ENCODE results near the gene LYRM1. TPM values are rescaled to one million over a fixed set of nuclear protein-coding genes. Genes with fewer than 3 reads are reported as not detected.
"Not testable (repeated sequence)": the region's sequence is repeated elsewhere in the genome, so short reads cannot be mapped to it uniquely, and the experiment has no call there.

Gene LYRM1, protein sequence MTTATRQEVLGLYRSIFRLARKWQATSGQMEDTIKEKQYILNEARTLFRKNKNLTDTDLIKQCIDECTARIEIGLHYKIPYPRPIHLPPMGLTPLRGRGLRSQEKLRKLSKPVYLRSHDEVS
- 30.5 and 34.7 TPM in 2 replicates for total RNA-seq

DNA sequence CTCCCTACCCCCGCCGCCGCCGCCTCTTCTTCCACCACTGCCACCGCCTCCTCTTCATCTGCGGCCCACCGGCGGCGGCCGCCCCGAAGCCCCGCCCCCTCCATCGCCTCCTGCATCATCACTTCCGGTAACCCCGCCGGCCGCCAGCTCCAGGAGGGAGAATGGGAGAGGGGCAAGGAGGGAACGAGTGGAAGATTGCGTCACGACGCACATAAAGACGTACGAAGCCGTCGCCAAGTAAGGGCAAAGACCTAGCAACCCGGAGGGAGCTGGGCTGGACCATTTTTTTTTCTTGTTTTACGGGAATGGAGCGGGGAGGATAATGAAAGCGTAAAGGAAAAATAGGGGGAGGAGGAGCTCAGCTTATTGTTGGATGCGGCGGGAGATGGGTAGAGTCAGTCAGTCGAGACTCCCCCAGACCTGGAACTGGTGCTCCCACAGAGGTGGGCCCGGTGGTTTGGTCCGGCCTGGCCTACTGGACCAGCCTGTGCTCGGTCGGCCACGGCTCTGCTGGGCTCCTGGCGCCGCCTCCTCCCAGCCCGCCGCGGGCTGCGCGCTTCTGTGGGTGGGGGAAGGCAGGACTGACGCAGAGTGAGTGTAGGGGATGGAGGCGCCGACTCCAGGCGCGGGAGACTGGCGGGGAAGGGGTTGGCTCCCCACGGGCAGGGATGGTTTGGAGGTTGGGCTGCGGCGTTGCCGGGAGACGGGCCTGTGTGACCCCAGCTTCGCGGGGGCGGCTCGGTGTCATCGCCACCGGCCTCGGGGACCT, at the start of gene LYRM1, which contains the start of gene DCUN1D3:
TSS of gene LYRM1 (plus strand) at position 473 of the 769 bp plus-strand sequence. CDS start 14,785 bp downstream, outside the sequence.
TSS of gene DCUN1D3 (minus strand) at position 60 of the 769 bp plus-strand sequence. CDS start 37,820 bp downstream, outside the sequence.
- Mint-ChIP-seq H3K4me3 (ENCODE audit: low read depth) (peak within 1 kb of the TSS; percentile 90), H3K27me3 (ENCODE audit: low read depth) (no peaks in the 10 kb centered on the region), H3K27ac (peak within 1 kb of the TSS; percentile 97), H3K9me3 (no peaks in the 10 kb centered on the region), H3K36me3 (ENCODE audit: low read depth) (peaks cover 74% of the 10 kb centered on the region), H3K4me1 (ENCODE audit: low read depth) (peaks cover 73% of the 10 kb centered on the region)
- peak; percentile 82 for DNase-seq (ENCODE audit: low spot score)
- intact Hi-C loops (cut with micrococcal nuclease) = loop anchor here (1.0 to 5.0 kb wide), 6 partner anchors 11 to 1292 kb away; no protein-coding TSS in a partner anchor

DNA sequence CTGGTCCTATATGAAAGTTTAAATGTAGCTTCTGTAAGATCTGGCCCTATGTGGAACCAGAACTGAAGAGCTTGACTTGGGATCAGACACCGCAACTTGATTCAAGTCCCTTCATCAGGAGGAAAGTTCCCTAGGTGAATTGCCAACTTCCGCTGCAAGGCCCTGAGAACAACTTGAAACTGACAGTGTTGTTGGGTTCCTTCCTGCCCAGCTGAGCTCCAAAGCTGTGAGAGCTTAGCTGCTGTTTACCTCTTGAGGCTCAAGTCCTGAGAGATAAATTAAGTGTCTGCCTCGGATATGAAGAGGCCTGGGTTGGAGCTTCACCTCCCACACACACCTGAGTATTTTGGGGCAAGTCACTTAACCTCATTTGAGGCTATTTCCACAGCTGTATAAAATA, 49.6 kb upstream of the LYRM1 start:
- Mint-ChIP-seq H3K36me3 (ENCODE audit: low read depth) (peaks cover 38% of the 10 kb centered on the region), H3K4me1 (ENCODE audit: low read depth) (peaks cover 20% of the 10 kb centered on the region), H3K27ac (no peak overlapping the region), H3K4me3 (ENCODE audit: low read depth) (no peak overlapping the region), H3K27me3 (ENCODE audit: low read depth) (no peaks in the 10 kb centered on the region), H3K9me3 (no peaks in the 10 kb centered on the region)
- intact Hi-C loops (cut with micrococcal nuclease) = loop anchor here (1.0 to 2.0 kb wide), 4 partner anchors 60 to 232 kb away; no protein-coding TSS in a partner anchor
- no peak for DNase-seq (ENCODE audit: low spot score)

DNA sequence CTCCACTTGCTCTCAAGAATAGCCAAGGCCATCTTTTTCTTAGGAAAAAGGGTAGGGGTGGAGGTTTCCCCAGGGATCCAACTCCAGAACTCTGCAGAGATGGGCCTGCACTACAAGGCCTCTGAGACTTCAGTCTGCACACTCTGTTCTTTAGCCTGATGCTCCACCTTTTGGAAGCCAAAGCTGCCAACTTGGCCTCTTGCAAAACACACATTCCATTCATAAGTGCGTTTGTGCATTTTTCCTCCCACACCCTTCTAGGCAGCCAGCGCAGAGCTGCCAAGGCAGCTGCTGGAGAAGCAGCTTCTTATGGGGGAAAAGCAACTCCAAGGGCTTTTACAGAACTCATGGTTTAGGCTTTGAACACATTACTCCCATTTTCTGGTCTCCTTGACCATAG, 49.0 kb upstream of the LYRM1 start:
- intact Hi-C loops (cut with micrococcal nuclease) = loop anchor here (2.0 kb wide), 3 partner anchors 59 to 149 kb away; no protein-coding TSS in a partner anchor
- H3K36me3 Mint-ChIP-seq (ENCODE audit: low read depth) = peaks cover 39% of the 10 kb centered on the region
- H3K4me3 Mint-ChIP-seq (ENCODE audit: low read depth) = no peak overlapping the region
- no peak overlapping the region for H3K27ac Mint-ChIP-seq
- no peaks in the 10 kb centered on the region for H3K9me3 Mint-ChIP-seq
- DNase-seq (ENCODE audit: low spot score) = no peak
- peaks cover 21% of the 10 kb centered on the region for H3K4me1 Mint-ChIP-seq (ENCODE audit: low read depth)
- H3K27me3 Mint-ChIP-seq (ENCODE audit: low read depth) = no peaks in the 10 kb centered on the region

DNA sequence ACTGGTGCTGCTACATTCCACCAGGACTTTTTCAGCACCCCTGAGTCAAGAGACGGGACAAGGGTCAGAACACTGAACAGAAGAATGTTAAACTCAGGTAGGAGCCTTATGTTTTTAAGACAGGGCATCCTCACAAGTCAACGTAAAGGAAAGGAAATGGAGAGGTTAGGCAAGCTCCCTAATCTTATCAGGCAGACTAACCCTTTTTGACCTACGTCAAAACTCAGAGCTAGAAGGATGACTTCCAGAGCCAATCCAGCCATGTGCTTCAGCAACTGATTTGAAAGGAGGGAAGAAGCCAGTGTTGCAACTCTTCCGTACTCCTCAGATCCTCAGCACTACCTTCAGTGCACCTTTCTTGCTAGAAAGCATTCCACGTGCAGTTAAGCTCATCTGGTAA, 47.4 kb upstream of the LYRM1 start:
- Mint-ChIP-seq H3K27ac (no peak overlapping the region), H3K9me3 (no peaks in the 10 kb centered on the region)
- intact Hi-C loops (cut with micrococcal nuclease) = no loop called here

DNA sequence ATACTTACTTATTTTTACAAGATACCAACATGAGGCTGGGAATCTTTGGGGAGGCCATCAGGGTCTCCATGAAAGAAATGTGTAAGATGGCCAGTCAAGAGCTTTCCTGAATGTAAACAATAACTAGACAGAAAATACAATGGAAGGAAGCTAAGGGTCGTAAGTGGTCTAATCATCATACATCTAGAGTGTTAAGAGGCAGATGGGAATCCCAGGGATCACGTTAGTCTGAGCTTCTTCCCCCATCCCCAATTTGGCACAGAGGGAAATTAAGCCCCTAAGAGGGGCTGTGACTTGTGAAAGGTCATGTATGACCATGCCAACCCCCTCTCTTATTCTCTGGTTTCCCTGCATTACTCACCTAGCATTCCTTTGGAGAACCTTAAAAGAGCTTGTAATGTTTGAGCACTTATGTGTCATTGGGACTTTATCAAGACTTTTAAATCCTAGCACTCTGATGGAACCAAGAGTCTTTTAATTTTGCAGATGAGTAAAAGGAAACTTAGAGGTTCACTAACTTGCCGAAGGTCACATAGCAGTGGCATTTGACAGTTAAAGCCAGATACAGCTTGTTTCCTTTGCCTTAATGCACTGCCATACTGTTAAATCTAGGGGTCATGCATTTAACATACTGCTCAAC, 46.5 kb upstream of the LYRM1 start:
- DNase-seq (ENCODE audit: low spot score) = no peak

More for the DNA sequence above, 47.4 kb upstream of the LYRM1 start:
- Mint-ChIP-seq H3K4me1 (ENCODE audit: low read depth) (peaks cover 26% of the 10 kb centered on the region), H3K27me3 (ENCODE audit: low read depth) (no peaks in the 10 kb centered on the region), H3K36me3 (ENCODE audit: low read depth) (peaks cover 41% of the 10 kb centered on the region), H3K4me3 (ENCODE audit: low read depth) (no peak overlapping the region)
- DNase-seq (ENCODE audit: low spot score) = no peak

DNA sequence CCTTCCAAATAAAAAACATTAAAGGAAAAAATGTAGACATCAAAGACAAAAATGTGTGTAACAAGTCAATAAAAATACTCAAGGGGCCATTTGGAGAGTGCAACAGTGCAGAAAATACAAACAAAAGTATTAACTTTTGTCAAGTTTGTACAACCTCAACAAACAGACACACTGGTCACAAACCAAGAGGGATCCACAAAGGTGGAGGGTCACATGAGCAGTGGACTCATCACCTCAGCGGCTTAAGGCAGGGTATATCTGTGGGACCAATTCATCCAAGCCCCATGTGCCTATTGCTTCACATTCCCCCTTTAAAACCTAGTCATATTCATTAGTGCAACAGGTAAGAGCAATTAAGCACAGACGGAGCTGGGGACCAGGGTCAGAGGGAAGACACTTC, 45.6 kb upstream of the LYRM1 start:
- Mint-ChIP-seq H3K27ac (no peak overlapping the region), H3K27me3 (ENCODE audit: low read depth) (no peaks in the 10 kb centered on the region), H3K9me3 (no peaks in the 10 kb centered on the region), H3K36me3 (ENCODE audit: low read depth) (peaks cover 40% of the 10 kb centered on the region), H3K4me3 (ENCODE audit: low read depth) (no peak overlapping the region), H3K4me1 (ENCODE audit: low read depth) (peaks cover 22% of the 10 kb centered on the region)
- DNase-seq (ENCODE audit: low spot score) = no peak
- intact Hi-C loops (cut with micrococcal nuclease) = no loop called here

More for the DNA sequence above, 46.5 kb upstream of the LYRM1 start:
- intact Hi-C loops (cut with micrococcal nuclease) = no loop called here
- H3K36me3 Mint-ChIP-seq (ENCODE audit: low read depth) = peaks cover 41% of the 10 kb centered on the region
- no peaks in the 10 kb centered on the region for H3K9me3 Mint-ChIP-seq
- no peak overlapping the region for H3K4me3 Mint-ChIP-seq (ENCODE audit: low read depth)
- peaks cover 26% of the 10 kb centered on the region for H3K4me1 Mint-ChIP-seq (ENCODE audit: low read depth)
- H3K27me3 Mint-ChIP-seq (ENCODE audit: low read depth) = no peaks in the 10 kb centered on the region
- no peak overlapping the region for H3K27ac Mint-ChIP-seq

DNA sequence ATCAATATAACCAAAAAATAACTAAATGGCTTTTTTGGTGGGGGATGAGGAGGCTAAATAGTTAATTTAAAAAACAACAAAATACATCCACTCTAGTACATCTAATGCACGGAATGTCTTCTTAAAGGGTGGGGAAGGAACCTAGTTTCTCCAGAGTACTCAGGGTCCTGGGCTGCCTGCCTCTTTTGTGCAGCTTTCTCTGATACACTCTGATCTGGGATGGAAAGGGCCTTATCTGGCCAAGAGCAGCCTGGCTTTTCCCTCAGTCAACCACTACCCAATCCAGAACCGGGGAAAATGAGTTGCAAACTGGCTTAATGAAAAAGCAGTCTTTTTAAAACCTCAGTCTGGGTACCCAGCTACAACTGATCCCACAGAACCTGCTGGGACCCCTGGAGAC, 43.3 kb upstream of the LYRM1 start:
- peaks cover 13% of the 10 kb centered on the region for H3K4me1 Mint-ChIP-seq (ENCODE audit: low read depth)
- H3K36me3 Mint-ChIP-seq (ENCODE audit: low read depth) = peaks cover 57% of the 10 kb centered on the region
- H3K4me3 Mint-ChIP-seq (ENCODE audit: low read depth) = no peak overlapping the region
- no peaks in the 10 kb centered on the region for H3K27me3 Mint-ChIP-seq (ENCODE audit: low read depth)
- no peak overlapping the region for H3K27ac Mint-ChIP-seq
- no peaks in the 10 kb centered on the region for H3K9me3 Mint-ChIP-seq
- DNase-seq (ENCODE audit: low spot score) = no peak
- intact Hi-C loops (cut with micrococcal nuclease) = no loop called here

DNA sequence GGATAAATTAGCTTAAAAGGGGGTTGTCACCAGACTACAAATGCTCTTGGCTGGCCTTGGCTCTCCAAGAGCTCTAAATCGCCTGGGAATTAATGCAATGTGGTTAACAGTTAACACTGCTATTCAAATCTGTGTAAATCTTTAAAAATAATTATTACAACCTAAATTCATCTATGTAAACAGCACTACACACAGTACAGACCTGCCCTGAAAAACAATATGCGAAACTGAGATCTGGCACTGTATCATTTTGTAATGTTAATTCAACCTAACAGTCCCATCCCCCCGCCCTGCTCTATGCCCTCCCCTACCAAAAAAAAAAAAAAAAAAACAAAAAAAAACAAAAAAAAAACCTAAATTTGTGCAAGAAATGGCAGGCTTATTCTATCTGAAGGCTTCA, 41.3 kb upstream of the LYRM1 start:
- intact Hi-C loops (cut with micrococcal nuclease) = no loop called here

DNA sequence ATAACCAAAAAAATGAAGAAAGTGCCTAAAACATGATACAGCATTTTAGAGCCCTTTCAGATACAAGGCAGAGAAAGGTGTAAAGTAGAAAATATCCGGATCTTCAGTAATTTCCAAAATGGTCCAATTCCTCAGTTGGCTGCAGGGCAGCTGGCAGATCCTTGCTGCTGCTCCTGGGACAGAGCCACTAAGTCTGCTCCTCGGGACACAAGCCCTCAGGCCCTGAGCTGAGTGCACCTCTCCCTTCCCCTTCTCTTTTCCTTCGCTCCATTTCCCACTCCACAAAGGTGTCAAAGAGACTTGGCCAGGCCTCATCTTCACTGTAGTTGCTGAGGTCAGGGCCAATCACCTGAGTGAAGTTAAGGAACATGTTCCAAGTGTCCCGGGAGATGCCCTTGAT, 40.9 kb upstream of the LYRM1 start:
- DNase-seq (ENCODE audit: low spot score) = no peak
- no peak overlapping the region for H3K4me3 Mint-ChIP-seq (ENCODE audit: low read depth)
- no peak overlapping the region for H3K27ac Mint-ChIP-seq
- no peaks in the 10 kb centered on the region for H3K9me3 Mint-ChIP-seq
- peaks cover 20% of the 10 kb centered on the region for H3K4me1 Mint-ChIP-seq (ENCODE audit: low read depth)
- intact Hi-C loops (cut with micrococcal nuclease) = no loop called here
- no peaks in the 10 kb centered on the region for H3K27me3 Mint-ChIP-seq (ENCODE audit: low read depth)
- H3K36me3 Mint-ChIP-seq (ENCODE audit: low read depth) = peaks cover 68% of the 10 kb centered on the region

More for the DNA sequence above, 41.3 kb upstream of the LYRM1 start:
- H3K27ac Mint-ChIP-seq = no peak overlapping the region
- H3K4me3 Mint-ChIP-seq (ENCODE audit: low read depth) = no peak overlapping the region
- H3K36me3 Mint-ChIP-seq (ENCODE audit: low read depth) = peaks cover 66% of the 10 kb centered on the region
- peaks cover 16% of the 10 kb centered on the region for H3K4me1 Mint-ChIP-seq (ENCODE audit: low read depth)
- H3K9me3 Mint-ChIP-seq = no peaks in the 10 kb centered on the region
- H3K27me3 Mint-ChIP-seq (ENCODE audit: low read depth) = no peaks in the 10 kb centered on the region
- no peak for DNase-seq (ENCODE audit: low spot score)

DNA sequence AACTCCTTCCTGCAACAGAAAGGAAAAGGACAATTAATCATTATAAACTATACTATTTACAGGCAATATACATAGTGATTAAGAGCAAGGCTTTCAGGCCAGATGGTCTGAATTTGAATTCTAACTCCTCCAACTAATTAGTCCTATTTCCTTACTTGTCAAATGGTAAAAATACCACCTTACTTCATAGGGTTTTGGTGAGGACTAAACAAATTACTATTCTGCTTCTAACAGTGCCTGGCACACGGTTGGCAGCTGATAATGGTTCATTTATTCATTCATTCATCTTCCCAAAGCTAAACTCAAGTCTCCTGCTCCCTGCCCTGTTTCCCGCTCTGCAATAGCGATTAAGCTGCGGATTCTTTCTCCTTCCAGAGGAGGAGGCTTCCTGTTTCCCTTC, 40.2 kb upstream of the LYRM1 start:
- intact Hi-C loops (cut with micrococcal nuclease) = no loop called here
- Mint-ChIP-seq H3K27me3 (ENCODE audit: low read depth) (no peaks in the 10 kb centered on the region), H3K36me3 (ENCODE audit: low read depth) (peaks cover 64% of the 10 kb centered on the region), H3K9me3 (no peaks in the 10 kb centered on the region), H3K27ac (no peak overlapping the region), H3K4me3 (ENCODE audit: low read depth) (no peak overlapping the region), H3K4me1 (ENCODE audit: low read depth) (peaks cover 22% of the 10 kb centered on the region)
- DNase-seq (ENCODE audit: low spot score) = no peak

DNA sequence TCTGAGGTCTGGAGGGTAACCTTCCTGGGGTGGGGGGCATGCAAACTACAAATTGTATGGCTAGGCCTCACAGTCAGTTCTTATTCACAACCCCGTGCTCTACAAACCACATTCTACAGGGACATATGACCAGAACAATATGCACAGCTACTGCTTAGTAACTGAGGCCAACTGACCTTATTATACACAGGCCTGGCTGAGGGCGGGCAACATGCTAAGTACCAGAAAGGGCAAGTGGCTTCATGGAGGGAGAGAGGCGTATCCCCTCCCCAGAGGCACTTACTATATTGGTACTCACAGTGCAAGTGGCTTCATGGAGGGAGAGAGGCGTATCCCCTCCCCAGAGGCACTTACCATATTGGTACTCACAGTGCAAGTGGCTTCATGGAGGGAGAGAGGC, 39.6 kb upstream of the LYRM1 start:
- H3K27me3 Mint-ChIP-seq (ENCODE audit: low read depth); H3K27ac Mint-ChIP-seq; H3K9me3 Mint-ChIP-seq; H3K4me3 Mint-ChIP-seq (ENCODE audit: low read depth); intact Hi-C loops (cut with micrococcal nuclease); DNase-seq (ENCODE audit: low spot score): not testable (repeated sequence)
- peaks cover 65% of the 10 kb centered on the region for H3K36me3 Mint-ChIP-seq (ENCODE audit: low read depth)
- peaks cover 26% of the 10 kb centered on the region for H3K4me1 Mint-ChIP-seq (ENCODE audit: low read depth)

DNA sequence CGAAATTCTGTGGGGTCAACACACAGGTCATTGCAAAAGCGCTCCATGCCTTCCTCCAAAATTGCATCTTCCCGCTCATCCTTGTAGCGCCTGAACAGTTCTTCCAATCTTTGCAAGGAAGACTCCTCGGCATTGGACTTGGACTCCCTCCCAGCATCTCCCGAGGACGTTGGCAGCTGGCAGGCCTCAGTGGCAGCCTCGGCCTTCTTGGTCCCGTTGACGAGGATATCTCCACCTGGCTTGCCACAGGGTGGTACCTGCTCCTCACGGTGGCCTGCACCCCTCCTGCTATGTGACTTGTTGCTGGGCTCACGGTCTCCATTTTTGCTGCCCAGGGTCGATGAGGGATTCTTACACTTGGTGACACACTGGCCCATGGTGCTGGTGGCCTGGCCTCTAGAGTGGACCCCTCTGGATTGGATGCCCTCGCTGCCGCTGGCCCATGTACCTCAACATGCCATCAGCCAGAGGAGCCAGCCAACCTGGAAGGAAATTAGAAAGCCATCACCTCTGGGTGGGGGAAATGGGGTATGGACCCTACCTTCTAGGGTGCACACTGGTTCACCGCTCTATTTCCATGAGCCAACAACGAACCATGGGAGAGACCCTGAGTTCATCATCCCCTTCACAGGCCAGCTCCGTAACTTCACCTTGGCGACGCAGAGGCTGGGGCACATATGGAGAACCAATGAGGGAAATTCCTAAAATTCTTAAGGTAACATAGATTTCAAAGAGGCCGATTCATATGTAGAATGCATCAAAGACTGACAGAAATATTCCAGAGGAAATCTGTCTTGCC, 38.2 kb upstream of the LYRM1 start:
- intact Hi-C loops (cut with micrococcal nuclease) = no loop called here
- Mint-ChIP-seq H3K4me3 (ENCODE audit: low read depth) (no peak overlapping the region), H3K27ac (no peak overlapping the region), H3K27me3 (ENCODE audit: low read depth) (no peaks in the 10 kb centered on the region), H3K9me3 (no peaks in the 10 kb centered on the region), H3K36me3 (ENCODE audit: low read depth) (peaks cover 67% of the 10 kb centered on the region), H3K4me1 (ENCODE audit: low read depth) (peaks cover 32% of the 10 kb centered on the region)
- no peak for DNase-seq (ENCODE audit: low spot score)

Measured in activated T-helper 2 cell treated with anti-CD3 and anti-CD28 coated beads, Interferon-gamma antibody, Interleukin-2, Interleukin-4, amounts not matched to agents 10 μg/mL and 5 μg/mL and 100 μg/mL, durations not matched to agents 14 hours and 24 hours and 36 hours (primary cell).